HS-5 (cell line): ENCODE data around the gene CDC25B.
"Not testable (repeated sequence)": the region's sequence is repeated elsewhere in the genome, so short reads cannot be mapped to it uniquely, and the experiment has no call there.

ENCODE experiments used
- DNase-seq: peaks from one replicate; pipeline ENCODE4 v3.0.0-alpha.2; 2012; ENCODE audit warnings: low read depth

Gene CDC25B

DNA sequence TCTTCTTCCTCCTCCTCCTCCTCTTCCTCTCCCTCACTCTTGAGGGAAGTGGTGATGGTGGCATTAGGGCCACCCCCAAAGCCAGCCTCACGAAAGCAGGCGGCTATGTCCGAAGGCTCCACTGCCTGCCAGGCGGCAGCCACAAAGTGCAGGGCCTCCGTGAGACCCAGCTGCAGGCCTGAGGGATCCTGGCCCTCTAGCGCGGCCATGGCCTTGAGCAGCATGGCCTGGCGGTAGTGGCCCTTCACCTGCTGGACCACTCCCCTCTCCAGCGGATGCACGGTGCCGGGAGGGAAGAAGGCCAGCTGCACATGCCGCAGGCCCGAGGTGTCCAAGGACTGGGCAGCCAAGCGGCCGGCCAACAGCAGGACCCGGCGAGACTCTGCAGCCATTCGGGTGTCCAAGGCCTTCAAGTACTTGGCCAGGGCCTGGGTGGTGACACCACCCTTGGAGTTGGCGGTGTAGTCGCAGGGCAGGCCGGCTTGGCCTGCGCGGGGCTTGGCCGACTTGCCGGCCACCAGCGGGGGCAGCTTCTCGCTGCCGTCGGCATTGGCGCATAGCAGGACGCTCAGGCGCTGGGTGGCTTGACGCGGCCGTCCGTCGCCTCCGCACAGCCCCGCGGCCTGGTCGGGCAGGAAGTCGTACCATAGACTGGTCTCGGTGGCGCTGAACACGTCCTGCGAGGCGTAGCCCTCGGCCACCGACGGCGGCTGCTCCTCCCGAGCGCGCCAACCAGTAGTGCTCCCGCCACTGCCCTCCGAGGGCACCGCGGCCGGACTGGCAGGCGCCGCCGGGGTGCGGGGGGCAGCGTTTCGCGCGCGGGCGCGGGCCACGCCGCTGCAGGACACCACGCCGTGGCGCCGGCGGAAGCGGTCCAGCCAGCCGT, 10.6 kb upstream of the CDC25B start:
- no peak for DNase-seq

DNA sequence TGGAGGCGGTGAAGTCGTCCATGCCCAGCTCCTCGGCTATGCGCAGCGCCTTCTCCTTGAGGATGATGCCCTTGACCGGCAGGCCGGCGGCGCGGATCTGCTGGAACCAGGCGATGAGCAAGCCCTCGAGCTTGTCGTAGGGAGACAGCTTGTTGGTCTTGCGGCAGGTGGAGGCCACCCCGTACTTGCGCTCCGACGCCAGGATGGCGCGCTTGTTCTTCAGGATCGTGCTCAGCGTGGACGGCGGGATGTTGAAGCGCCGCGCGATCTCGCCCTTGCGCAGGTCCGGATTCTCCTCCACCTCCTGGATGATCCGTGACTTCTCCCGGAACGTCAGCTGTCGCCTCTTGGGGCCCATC, 10.0 kb upstream of the CDC25B start:
- DNase-seq, result no peak

- no peak for DNase-seq
These were observed 9.3 kb upstream of the CDC25B start, which contains the start of gene CENPB for GRCh38 chr20:3786665-3787323. Gene CENPB (minus strand): TSS chr20:3786740. CDS start chr20:3786483, 257 bp downstream.

GRCh38 chr20:3787324-3788014, 8.6 kb upstream of the CDC25B start:
- DNase-seq, result no peak

DNA sequence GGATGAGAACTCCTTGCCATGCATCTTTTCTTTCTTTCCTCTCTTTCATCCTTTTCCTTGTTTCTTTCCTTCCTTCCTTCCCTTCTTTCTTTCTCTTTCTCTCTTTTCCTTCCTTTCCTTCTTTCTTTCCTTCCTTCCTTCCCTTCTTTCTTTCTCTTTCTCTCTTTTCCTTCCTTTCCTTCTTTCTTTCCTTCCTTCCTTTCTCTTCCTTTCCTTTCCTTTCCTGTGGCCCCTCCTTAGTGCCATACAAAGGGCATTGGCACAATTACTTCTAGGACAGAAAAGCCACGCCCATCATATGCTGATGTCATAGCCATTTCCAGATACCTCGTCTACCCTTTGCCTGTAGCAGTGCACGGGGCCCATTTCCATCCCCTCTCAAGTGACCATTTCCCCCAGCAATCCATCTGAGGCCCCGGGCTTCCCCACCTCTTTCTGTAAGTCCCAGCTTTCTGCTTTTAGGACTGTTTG, 7.4 kb upstream of the CDC25B start:
- no peak for DNase-seq

DNA sequence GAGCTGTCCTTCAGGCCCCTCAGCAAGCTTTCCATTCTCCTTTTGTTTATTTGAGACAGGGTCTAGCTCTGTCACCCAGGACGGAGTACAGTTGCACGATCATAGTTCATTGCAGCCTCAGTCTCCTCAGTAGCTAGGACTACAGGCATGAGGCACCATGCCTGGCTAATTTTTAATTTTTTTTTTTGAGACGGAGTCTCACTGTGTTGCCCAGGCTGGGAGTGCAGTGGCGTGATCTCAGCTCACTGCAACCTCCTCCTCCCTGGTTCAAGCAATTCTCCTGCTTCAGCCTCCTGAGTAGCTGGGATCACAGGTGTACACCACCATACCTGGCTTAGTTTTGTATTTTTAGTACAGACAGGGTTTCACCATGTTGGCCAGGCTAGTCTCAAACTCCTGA, 6.9 kb upstream of the CDC25B start:
- DNase-seq, result not testable (repeated sequence)

- DNase-seq, result not testable (repeated sequence)
These were observed 1.9 kb upstream of the CDC25B start for GRCh38 chr20:3794168-3794567.

DNA sequence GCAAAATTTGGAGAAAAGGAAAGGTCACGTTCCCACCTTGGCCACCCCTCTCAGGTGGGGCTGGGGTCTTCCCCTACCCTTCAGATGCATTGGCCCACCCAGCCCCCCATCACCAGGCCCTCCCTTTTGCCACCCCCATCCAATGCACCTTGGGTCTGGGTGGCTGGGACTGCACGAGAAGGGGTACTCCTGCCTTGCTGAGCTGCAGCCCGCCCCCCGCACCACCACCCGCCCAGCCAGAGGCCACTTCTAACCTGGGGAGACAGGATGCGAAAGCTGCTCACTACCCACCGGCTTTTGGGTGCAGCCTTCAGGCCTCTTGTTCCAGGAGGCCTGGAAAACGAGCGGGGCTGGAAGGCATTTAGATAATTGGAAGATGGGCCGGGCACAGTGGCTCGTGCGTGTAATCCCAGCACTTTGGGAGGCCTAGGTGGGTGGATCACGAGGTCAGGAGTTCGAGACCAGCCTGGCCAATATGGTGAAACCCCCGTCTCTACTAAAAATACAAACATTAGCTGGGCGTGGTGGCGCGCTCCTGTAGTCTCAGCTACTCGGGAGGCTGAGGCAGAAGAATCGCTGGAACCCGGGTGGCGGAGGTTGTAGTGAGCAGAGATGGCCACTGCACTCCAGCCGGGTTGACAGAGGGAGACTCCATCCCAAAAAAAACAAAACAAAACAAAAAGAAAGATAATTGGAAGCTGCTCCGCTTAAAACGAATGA, 1.2 kb upstream of the CDC25B start:
- no peak for DNase-seq

GRCh38 chr20:3796477-3797225, 541 bp downstream of the CDC25B start:
- no peak for DNase-seq

DNA sequence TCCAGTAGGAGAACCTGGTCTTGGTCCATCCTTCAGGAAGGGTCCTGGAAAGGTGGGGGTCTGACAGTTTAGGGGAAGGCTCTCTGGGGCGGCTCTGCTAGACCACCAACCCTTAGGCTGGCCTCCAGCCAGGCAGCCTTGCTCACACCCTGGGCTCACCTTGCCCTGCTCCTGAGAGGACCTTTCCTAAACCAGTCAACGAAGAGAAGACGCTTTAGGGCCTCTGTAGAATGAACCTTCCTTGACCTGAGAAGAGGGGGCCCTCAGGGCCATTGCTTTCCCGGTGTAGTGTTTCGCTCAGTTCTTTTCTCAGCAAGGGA, 1.1 kb downstream of the CDC25B start:
- DNase-seq, result no peak

DNA sequence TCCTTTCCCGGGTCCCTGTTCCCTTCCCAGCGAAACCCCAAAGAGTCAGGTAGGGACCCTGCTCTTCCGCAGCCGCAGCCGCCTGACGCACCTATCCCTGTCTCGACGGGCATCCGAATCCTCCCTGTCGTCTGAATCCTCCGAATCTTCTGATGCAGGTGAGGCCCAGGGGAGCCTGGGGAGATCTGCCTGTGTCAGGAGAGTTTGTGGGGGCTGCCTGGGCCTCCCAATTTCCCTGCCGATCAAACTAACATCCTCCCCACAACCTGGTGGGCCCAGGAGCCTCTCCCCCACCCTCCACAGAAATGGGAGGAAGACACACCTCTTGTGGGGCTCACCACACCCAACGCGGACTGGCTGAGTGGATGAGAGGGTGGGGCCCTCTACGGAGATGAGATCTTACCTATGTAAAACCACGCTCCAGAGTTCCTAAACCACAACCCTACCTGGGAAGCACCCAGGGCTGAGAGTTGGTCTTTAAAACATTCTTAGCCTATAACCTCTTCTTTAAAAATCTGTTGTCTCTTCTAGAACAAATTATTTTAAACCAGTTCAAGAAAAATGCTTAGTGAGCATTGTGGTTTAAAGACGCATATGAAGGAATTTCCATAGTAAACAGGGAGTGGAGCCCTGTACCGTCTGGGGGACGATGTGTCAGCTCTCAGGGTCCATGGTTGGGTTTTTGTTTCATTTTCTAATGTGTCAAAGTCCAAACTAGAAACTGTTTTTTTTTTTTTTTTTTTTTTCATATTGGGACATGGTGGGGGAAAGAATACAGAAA, 1.7 kb downstream of the CDC25B start:
- DNase-seq, result no peak

DNA sequence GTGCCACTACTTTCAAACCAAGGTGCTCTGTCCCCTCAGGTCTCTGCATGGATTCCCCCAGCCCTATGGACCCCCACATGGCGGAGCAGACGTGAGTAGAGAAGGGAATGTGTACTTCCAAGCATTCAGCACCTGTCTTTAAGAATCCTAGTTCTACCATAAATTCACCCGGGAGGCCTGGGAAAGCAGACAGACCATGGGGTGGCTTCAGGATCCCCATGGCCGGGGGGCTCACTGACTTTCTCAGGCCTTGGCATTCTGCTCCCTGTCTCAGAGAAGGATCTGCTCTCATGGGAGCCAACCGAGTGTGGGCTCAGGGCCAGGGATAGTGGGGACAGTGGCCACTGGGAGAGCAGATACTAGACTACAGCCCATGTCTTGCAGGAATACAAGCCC, 2.3 kb downstream of the CDC25B start:
- no peak for DNase-seq

- no peak for DNase-seq
These were observed 2.8 kb downstream of the CDC25B start for GRCh38 chr20:3798908-3799248.

DNA sequence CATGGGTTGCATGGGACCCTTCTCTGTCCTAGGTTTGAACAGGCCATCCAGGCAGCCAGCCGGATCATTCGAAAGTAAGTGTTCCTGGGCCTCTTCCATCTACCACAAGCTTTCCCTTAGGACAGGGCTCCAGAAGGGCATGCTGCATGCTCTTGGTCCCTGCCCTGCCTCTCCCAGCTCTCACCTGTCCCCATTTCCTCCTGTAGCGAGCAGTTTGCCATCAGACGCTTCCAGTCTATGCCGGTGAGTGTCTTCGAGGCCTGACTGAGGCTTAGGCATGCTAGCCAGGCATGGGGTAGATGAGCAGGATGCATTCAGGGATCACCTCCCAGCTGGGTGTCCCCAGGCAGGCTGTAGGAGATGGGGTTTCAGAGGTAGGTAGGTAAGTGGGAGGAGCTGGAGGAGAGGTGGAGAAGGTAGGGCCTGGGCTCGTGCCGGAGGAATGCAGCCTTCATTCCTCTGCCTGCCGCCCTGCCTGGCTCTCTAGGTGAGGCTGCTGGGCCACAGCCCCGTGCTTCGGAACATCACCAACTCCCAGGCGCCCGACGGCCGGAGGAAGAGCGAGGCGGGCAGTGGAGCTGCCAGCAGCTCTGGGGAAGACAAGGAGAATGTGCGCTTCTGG, 4.3 kb downstream of the CDC25B start:
- DNase-seq, result no peak

- DNase-seq, result no peak
These were observed 4.8 kb downstream of the CDC25B start for GRCh38 chr20:3800878-3801260.

DNA sequence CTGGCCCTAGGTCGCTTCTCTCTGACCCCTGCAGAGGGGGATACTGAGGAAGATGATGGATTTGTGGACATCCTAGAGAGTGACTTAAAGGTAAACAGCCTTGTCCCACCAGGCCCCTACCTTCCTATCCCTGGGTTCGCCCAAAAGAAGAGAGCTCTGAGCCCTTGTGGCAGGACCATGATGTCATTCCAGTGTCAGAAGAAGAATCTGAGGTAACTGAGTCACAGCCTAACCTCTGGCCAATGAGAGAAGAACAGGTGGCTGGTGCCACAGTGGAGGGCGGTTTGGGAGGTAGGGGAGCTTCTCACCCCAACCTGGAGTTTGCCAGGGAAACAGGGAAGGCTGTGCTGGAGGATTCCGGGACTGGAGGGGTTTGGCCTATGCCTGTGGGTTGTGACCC, 5.2 kb downstream of the CDC25B start:
- DNase-seq, result no peak

DNA sequence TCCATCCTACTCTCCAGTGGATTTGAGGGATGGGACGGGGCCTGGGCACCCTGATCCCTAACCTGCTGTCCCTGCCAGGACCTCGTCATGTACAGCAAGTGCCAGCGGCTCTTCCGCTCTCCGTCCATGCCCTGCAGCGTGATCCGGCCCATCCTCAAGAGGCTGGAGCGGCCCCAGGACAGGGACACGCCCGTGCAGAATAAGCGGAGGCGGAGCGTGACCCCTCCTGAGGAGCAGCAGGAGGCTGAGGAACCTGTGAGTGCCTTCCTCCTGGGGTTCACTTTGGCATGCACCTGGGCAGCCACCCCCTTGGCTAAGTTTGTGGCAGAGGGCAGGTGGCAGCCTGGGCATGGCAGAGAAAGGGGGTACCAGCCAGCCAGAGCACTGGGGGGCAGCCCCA, 5.7 kb downstream of the CDC25B start:
- no peak for DNase-seq

DNA sequence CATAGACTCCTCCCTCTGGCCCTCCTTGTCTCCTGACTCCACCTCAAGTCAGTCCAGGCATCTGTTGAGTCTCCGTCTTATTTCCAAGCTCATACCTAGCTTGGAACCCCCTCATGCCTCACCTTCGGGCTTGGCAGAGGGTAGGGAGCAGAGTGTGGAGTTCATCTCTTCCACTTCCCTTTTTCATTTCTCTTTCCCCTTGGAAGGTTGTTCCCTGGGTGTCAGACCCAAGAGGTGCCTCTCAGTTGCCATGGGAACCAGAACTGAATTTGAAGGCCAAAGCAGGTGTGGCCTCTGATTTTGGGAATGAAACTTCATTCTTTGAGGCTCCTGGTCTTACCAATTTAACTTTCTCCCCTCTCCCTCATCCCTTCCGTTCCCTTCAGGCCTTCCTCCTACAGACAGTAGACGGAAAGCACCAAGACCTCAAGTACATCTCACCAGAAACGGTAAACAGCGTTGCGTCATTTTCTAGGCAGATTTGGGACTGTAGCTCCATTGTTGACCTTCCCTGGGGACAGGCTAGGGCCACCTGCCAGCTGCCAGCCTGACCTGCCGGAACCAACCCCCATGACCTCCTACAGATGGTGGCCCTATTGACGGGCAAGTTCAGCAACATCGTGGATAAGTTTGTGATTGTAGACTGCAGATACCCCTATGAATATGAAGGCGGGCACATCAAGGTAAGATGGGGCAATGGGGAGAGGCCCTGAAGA, 6.6 kb downstream of the CDC25B start:
- no peak for DNase-seq

DNA sequence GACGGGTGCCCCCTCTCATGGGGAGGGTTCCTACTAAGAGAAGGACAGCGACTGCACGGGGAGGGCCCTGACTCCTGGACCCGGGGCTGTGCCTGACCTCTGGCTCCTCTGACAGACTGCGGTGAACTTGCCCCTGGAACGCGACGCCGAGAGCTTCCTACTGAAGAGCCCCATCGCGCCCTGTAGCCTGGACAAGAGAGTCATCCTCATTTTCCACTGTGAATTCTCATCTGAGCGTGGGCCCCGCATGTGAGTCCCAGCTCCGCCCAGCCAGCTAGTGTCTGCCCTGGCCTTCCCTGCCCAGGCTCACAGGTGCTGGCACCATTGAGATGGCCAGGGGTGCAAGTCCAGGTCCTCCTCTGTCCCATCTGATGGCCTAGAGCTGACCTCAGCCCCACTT, 7.2 kb downstream of the CDC25B start:
- DNase-seq, result no peak

GRCh38 chr20:3803854-3804253, 7.7 kb downstream of the CDC25B start:
- no peak for DNase-seq
